AG09309 (cell line): Measurements from ENCODE around the gene ETV3.

Source experiments
- DNase-seq: peaks from one replicate; pipeline ENCODE4 v3.0.0-alpha.2; 2010; ENCODE audit warnings: low read depth
- H3K4me3 ChIP-seq: 2 replicates; pipeline ENCODE4 v1.5.1; 2011; ENCODE audit warnings: mild to moderate bottlenecking, low read depth, low read length, moderate library complexity; ENCODE audit not compliant: control insufficient read depth
- TF ChIP-seq, protein P1 (sequence below): IDR thresholded peaks from 2 replicates; pipeline ENCODE4 v1.5.1; 2011; ENCODE audit warnings: mild to moderate bottlenecking, low read depth, low read length, inconsistent platforms; ENCODE audit not compliant: insufficient read depth, control insufficient read depth; ENCODE audit errors: missing control alignments

ETV3 gene

DNA sequence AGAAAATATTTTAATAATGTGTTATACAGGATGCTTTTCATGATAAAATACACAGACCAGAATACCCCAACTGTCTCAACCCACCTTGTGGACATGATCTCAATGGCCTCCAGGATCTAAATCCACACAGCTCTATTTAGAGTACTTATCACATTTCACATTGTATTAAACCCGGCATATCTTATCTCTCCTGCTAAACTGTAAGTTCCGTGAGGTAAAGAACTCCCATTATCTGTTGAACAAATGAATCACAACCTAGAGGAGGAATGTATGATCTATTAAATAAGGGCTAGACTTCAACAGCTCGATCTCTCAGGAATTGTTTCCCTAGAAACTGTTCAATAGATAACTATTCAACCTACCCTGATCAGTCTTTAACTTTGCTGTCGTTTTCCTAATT is 6.9 kb downstream of the ETV3 start:
- no peak overlapping the region for H3K4me3 ChIP-seq
- DNase-seq: no peak
- TF ChIP-seq, protein P1, sequence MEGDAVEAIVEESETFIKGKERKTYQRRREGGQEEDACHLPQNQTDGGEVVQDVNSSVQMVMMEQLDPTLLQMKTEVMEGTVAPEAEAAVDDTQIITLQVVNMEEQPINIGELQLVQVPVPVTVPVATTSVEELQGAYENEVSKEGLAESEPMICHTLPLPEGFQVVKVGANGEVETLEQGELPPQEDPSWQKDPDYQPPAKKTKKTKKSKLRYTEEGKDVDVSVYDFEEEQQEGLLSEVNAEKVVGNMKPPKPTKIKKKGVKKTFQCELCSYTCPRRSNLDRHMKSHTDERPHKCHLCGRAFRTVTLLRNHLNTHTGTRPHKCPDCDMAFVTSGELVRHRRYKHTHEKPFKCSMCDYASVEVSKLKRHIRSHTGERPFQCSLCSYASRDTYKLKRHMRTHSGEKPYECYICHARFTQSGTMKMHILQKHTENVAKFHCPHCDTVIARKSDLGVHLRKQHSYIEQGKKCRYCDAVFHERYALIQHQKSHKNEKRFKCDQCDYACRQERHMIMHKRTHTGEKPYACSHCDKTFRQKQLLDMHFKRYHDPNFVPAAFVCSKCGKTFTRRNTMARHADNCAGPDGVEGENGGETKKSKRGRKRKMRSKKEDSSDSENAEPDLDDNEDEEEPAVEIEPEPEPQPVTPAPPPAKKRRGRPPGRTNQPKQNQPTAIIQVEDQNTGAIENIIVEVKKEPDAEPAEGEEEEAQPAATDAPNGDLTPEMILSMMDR: no peak

DNA sequence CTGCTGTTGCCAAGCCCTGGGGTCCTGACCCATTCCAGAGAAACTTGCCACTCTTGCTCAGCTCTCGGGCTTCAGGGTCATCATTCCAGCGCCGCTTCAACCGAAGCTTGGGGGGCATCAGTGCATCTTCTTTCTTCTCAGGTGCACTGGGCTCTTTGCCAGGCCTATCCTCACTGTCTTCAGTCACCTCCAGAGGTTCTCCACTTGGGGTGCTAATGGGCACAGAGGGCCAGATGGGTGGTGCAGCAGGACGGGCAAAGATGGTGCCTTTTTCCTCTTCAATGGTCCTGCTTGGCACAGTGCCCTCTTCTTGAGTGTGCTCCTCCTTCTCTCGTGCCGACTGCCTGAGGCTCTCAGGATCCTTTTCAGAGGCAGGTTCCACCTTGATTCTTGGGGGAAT is 13.3 kb downstream of the ETV3 start:
- no peak for DNase-seq
- no peak overlapping the region for H3K4me3 ChIP-seq

DNA sequence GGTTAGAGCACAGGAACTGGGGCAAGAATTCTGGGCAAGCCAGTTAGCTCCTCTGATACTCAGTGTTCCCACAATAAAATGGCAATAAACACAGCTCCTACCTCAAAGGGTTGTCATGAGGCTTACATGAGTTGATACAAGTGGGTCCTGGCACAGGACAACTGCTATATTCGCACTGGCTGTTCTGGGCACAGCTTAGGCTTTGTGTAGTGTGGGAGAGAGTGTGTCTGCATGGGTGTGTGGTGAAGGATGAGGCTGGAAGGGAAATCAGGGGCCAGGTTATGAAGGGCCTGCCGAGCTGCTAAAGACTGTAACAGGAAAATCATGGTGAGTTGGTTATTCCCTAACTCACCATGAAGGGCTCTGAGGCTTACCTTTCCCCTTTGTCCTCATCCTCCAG is 18.7 kb downstream of the ETV3 start:
- TF ChIP-seq, protein P1: no peak
- DNase-seq: no peak
- no peak overlapping the region for H3K4me3 ChIP-seq

More for the DNA sequence above, 13.3 kb downstream of the ETV3 start:
- TF ChIP-seq, protein P1: no peak

GRCh38 chr1:157119008-157119407 is 19.2 kb downstream of the ETV3 start:
- TF ChIP-seq, protein P1: no peak
- DNase-seq: no peak
- no peak overlapping the region for H3K4me3 ChIP-seq

DNA sequence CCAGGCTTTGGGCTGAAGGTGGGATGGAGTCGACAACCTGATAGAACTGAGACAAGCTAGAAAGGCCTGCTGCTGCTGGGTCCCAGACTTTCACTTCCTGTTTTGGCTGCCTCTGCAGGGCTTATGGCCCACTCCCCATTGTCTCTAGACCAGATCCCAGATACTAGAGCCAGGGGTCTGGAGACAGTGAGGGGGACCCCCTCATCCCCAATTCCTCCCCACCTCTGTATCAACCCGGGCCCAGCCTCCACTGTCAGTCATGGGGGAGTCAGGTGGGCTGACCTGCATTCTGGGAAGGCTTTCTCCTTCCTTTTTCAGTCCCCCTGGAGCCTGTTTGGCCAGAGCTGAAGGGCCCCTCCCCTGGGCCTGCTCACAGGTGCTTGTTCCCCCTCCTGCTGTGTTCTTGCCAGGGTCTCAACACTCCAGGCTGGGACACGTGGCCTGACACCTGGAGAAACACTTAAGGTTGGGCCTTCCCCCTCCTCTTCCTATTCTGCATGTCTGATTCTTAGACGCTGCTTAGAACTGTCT is 20.6 kb downstream of the ETV3 start:
- no peak overlapping the region for H3K4me3 ChIP-seq
- TF ChIP-seq, protein P1: no peak
- no peak for DNase-seq

GRCh38 chr1:157116737-157117103 is 21.5 kb downstream of the ETV3 start:
- no peak overlapping the region for H3K4me3 ChIP-seq
- no peak for DNase-seq
- TF ChIP-seq, protein P1: no peak
